T47D (cell line): ENCODE data around the gene EFNA1.

ENCODE experiments used
- DNase-seq, 2 experiments: peaks; one replicate each; pipeline versions ENCODE4 v3.0.0 to v3.0.0-alpha.2; 2011 to 2012; ENCODE audit warnings: low read depth in 1 of 2, low spot score in 1 of 2
- JUND ChIP-seq: IDR thresholded peaks from 2 replicates; pipeline ENCODE4 v1.6.1; 2012; ENCODE audit warnings: low read depth
- in situ Hi-C: cut with HindIII; loops from 2 replicates; pipeline ENCODE4 v1.10.0; 2016; ENCODE audit warnings: low sequenced_read_pairs, low pct_unique_long_range_greater_than_20kb

Gene EFNA1

GRCh38 chr1:155127105-155127966, at the start of gene EFNA1:
TSS of gene EFNA1 (plus strand) at chr1:155127876. CDS start at chr1:155127978, 102 bp downstream.
- in situ Hi-C loops, result no loop called here
- DNase-seq, result peak; percentile 46 to 95
- TF ChIP-seq JUND, result no peak

GRCh38 chr1:155078469-155079209, 49.0 kb upstream of the EFNA1 start, which contains the start of gene EFNA3:
TSS of gene EFNA3 (plus strand) at chr1:155078837. CDS start at chr1:155078942, 105 bp downstream.
- TF ChIP-seq JUND, result no peak
- DNase-seq, result peak; percentile 87 to 97
- in situ Hi-C loops, result no loop called here

- in situ Hi-C loops, result no loop called here
- TF ChIP-seq JUND, result no peak
- DNase-seq, result peak in 1 of 2 experiments; percentile 21
Observed at GRCh38 chr1:155079210-155079486, 48.5 kb upstream of the EFNA1 start.

- in situ Hi-C loops, result no loop called here
- peak; percentile 31 to 54 for DNase-seq
- TF ChIP-seq JUND, result no peak
Observed at GRCh38 chr1:155079487-155080311, 48.0 kb upstream of the EFNA1 start.

GRCh38 chr1:155080312-155081228, 47.1 kb upstream of the EFNA1 start:
- no peak for TF ChIP-seq JUND
- in situ Hi-C loops, result no loop called here
- DNase-seq, result peak; percentile 74 to 84

GRCh38 chr1:155081472-155082300, 46.0 kb upstream of the EFNA1 start:
- in situ Hi-C loops, result no loop called here
- DNase-seq, result peak; percentile 48 to 59
- TF ChIP-seq JUND, result no peak

- peak; percentile 82 to 86 for DNase-seq
- no peak for TF ChIP-seq JUND
- in situ Hi-C loops, result no loop called here
Observed at GRCh38 chr1:155082301-155083051, 45.2 kb upstream of the EFNA1 start.

GRCh38 chr1:155083052-155083541, 44.6 kb upstream of the EFNA1 start:
- in situ Hi-C loops, result no loop called here
- no peak for TF ChIP-seq JUND
- peak; percentile 73 to 92 for DNase-seq

- no peak for TF ChIP-seq JUND
- in situ Hi-C loops, result no loop called here
Observed at GRCh38 chr1:155083865-155084721, 43.6 kb upstream of the EFNA1 start.

More at GRCh38 chr1:155083865-155084721, 43.6 kb upstream of the EFNA1 start:
- peak; percentile 75 to 95 for DNase-seq
